Measurements from ENCODE around the gene ADAMTS4.

The ADAMTS4 gene

GRCh38 chr1:161171696-161172095 lies 27.2 kb downstream of the ADAMTS4 start:
- no peak for DNase-seq

- no peak for DNase-seq
Measured at GRCh38 chr1:161171191-161171590, 27.7 kb downstream of the ADAMTS4 start.

DNA sequence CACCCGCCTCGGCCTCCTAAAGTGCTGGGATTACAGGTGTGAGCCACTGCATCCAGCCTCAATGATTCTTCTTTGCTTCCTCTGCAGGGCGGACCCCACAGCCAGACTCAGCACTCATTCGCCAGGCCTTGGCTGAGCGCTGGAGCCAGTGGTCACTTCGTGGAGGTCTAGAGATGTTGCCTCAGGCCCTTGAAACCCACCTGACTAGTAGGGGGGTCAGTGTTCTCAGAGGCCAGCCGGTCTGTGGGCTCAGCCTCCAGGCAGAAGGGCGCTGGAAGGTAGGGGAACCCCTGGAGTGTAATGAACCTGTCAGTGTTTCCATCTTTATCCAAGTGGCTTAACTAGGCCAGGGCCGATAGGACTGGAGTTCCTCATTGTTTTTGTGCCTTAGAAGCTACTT lies 29.9 kb downstream of the ADAMTS4 start:
- no peak for DNase-seq

DNA sequence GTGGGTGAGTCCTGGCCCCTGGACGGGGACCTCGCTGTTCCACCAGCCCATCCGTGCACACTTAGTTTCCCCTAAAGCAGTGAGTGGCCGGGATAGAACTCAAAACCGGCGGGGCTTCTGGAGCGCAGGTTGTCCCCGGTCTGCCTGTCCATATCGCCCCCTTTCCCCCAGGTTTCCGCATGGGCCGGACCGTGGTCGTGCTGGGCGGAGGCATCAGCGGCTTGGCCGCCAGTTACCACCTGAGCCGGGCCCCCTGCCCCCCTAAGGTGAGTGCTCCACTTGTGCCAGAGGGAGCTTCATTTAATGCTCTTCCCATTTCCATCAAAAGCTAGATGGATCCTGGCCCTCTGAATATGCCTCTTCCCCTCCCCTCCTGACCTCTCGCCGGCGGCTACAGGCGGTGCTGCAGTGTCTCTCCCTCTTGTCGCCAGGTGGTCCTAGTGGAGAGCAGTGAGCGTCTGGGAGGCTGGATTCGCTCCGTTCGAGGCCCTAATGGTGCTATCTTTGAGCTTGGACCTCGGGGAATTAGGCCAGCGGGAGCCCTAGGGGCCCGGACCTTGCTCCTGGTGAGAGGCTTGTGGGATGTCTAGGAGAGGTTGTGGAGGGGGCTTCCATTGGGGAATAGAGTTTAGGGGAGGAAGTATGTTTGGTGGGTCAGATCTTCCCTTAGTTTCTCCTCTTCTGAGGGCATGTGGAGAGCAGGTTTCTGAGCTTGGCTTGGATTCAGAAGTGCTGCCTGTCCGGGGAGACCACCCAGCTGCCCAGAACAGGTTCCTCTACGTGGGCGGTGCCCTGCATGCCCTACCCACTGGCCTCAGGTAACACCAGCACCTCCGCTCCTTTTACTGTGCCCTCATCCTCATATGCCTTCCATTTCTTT lies 31.9 kb downstream of the ADAMTS4 start:
- DNase-seq: no peak

GRCh38 chr1:161165742-161166668 lies 32.8 kb downstream of the ADAMTS4 start, which contains the start of gene PPOX:
Gene PPOX (plus strand): TSS chr1:161166426. CDS start chr1:161166848, 422 bp downstream.
- DNase-seq: peak; percentile 95

DNA sequence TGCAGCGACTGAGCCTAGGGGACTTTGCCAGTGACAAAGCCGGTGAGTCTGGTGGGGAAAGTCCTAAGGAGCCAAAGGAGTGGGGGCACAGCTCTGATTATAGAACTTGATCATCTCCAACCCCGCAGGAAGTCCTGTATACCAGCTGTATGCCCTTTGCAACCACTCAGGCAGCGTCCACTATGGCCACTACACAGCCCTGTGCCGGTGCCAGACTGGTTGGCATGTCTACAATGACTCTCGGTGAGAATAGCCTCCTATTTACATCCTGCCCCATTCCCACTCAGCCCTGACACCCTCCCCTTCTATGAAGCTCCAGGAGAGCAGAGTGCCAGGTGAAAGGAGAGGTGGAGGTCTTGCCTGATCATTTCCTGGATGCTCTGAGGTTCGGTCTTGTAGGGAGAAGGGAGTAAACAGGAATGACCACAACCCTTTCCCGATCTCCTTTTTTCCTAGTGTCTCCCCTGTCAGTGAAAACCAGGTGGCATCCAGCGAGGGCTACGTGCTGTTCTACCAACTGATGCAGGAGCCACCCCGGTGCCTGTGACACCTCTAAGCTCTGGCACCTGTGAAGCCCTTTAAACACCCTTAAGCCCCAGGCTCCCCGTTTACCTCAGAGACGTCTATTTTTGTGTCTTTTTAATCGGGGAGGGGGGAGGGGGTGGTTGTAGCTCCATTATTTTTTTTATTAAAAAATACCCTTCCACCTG lies 33.8 kb downstream of the ADAMTS4 start:
- DNase-seq: no peak

DNA sequence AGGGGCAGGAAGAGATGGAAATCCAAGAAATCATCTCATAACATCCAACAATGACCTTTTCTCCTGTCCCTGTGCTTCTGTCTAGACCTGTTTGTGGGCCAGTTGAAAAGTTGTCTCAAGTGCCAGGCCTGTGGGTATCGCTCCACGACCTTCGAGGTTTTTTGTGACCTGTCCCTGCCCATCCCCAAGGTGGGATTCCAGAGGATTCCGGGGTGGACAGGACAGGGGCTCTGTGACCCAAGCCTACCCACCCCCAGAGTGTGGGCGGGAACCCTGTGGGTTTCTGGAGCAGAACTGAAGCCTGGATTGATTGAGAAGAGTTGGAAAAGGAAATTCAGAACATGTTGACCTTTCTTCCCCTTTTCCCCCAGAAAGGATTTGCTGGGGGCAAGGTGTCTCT lies 35.1 kb downstream of the ADAMTS4 start:
- DNase-seq: no peak

DNA sequence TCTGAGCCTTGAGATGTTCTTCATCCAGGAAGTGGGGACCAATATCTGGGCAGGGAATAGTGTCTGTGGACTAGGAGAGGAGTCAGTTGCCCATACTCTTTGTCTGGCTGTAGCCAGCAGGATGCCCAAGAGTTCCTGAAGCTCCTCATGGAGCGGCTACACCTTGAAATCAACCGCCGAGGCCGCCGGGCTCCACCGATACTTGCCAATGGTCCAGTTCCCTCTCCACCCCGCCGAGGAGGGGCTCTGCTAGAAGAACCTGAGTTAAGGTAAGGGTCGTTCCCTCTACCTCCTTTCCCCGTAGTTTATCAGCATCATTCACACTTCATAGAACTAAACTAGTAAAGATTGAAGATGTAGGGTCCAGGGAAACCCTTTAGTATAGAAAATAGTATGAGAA lies 36.0 kb downstream of the ADAMTS4 start:
- no peak for DNase-seq

DNA sequence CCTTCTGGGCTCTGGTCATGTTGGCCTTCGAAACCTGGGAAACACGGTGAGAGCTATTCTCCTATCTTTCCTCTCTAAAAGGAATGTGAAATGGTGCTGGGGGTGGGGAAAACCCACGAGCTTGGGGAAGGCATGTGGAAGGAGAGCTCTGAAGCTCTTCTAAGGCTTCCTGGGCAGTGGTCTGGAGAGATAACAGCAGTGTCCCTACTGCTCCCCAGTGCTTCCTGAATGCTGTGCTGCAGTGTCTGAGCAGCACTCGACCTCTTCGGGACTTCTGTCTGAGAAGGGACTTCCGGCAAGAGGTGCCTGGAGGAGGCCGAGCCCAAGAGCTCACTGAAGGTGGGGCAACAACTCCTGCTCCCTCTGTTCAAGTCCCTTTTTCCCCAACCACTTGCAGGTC lies 36.8 kb downstream of the ADAMTS4 start:
- DNase-seq: no peak

- no peak for DNase-seq
Measured at GRCh38 chr1:161161652-161162051, 37.2 kb downstream of the ADAMTS4 start.

DNA sequence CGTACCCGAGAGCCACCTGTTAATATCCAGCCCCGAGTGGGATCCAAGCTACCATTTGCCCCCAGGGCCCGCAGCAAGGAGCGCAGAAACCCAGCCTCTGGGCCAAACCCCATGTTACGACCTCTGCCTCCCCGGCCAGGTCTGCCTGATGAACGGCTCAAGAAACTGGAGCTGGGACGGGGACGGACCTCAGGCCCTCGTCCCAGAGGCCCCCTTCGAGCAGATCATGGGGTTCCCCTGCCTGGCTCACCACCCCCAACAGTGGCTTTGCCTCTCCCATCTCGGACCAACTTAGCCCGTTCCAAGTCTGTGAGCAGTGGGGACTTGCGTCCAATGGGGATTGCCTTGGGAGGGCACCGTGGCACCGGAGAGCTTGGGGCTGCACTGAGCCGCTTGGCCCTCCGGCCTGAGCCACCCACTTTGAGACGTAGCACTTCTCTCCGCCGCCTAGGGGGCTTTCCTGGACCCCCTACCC lies 38.1 kb downstream of the ADAMTS4 start:
- DNase-seq: no peak

- no peak for DNase-seq
Measured at GRCh38 chr1:161159913-161160243, 39.0 kb downstream of the ADAMTS4 start.

- DNase-seq: peak; percentile 84
Measured at GRCh38 chr1:161159087-161159912, 39.6 kb downstream of the ADAMTS4 start, which contains the start of gene USP21. Gene USP21 (plus strand): TSS chr1:161159500. CDS start chr1:161160641, 1,141 bp downstream.

- no peak for DNase-seq
Measured at GRCh38 chr1:161158316-161159010, 40.4 kb downstream of the ADAMTS4 start.

DNA sequence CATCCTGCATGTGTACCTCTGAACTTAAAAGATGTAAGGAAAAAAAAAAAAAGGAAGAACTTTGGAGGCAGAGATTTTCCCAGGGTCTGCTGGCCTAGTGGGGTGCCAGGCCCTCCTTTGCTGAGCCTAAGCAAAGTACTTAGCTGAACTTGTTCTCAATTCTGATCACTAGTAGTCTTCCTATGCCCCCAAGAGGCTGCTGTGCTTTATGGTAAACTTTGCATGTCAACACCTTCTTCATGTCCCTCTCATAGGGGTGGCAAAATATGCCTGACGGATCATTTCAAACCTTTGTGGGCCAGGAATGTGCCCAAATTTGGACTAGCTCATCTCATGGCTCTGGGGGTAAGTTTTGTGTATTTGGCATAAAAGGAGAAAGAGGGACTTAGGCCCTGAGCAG lies 41.0 kb downstream of the ADAMTS4 start:
- DNase-seq: no peak

- peak; percentile 78 for DNase-seq
Measured at GRCh38 chr1:161153682-161154337, 45.0 kb downstream of the ADAMTS4 start, which contains the start of gene UFC1. Gene UFC1 (plus strand): TSS chr1:161153978. CDS start chr1:161153998, 20 bp downstream.

DNA sequence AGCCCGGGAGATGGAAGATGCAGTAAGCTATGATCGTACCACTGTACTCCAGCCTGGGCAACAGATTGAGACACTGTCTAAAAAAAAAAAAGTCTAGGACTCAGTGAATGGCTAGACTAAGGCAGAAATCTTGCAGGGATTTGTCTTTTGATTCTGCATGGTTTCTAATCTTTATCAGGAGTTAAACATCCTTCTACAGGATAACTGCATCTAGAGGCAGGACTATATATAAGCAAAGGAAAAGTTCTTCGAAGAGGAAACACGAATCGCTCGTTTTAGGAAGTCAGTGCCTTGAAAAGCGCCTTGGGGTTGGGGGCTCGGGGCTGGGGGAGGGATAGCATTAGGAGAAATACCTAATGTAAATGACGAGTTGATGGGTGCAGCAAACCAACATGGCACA lies 45.7 kb downstream of the ADAMTS4 start:
- DNase-seq: no peak

GRCh38 chr1:161145832-161146231 lies 53.0 kb downstream of the ADAMTS4 start:
- DNase-seq: no peak

- DNase-seq: no peak
Measured at GRCh38 chr1:161140755-161141400, 58.0 kb downstream of the ADAMTS4 start.

DNA sequence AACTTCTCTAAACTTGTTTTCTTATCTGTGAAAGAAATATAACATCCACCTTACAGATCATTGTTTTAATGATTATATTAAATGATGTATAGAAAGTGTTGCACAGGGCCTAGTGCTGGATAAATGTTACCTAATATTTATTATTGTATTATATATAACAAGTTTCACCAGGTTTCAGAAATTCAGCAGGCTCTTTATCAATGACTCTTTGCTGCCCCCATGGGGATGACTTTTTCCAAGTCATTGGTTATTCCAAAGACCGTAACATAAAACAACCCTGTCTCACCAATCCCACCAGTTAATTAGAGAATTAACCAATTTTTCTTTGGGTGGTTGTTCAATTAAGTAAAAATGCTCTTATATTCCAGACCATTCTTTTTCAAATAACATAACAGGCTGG lies 59.1 kb downstream of the ADAMTS4 start:
- DNase-seq: no peak
